HepG2 (cell line): Measurements from ENCODE around the gene ICAM5. TPM values are rescaled to one million over a fixed set of nuclear protein-coding genes. Genes with fewer than 3 reads are reported as not detected.

Experiments used
- DMAP1 ChIP-seq: IDR thresholded peaks from 2 replicates; pipeline ENCODE4 v1.6.1; 2016
- KLF9 ChIP-seq: IDR thresholded peaks from 2 replicates; pipeline ENCODE4 v1.6.1; 2016; ENCODE audit warnings: low read depth
- NR2C2 ChIP-seq: sonication (generic); formaldehyde crosslinking; IDR thresholded peaks from 2 replicates; pipeline ENCODE4 v1.4.0; 2020; ENCODE audit warnings: missing genetic modification reagents, mild to moderate bottlenecking, moderate library complexity, borderline replicate concordance
- SMAD1 ChIP-seq: sonication (generic); formaldehyde crosslinking; IDR thresholded peaks from 2 replicates; pipeline ENCODE4 v1.4.0; 2020; ENCODE audit warnings: missing genetic modification reagents, low read depth, mild to moderate bottlenecking, borderline replicate concordance
- TP53 ChIP-seq: sonication (generic); formaldehyde crosslinking; conservative IDR thresholded peaks from 2 replicates; pipeline ENCODE4 v1.4.0; 2020; ENCODE audit warnings: missing genetic modification reagents
- ZBTB38 ChIP-seq: sonication (generic); formaldehyde crosslinking; IDR thresholded peaks from 2 replicates; pipeline ENCODE4 v1.5.1; 2020; ENCODE audit warnings: mild to moderate bottlenecking, missing genetic modification reagents
- polyA plus RNA-seq, 8 experiments: library from polyadenylated mRNA; depleted of rRNA in 3 of 8; stranded (reverse) in 7 of 8; unstranded in 1 of 8; fragments of >200 nt; fragmentation: Illumina TruSeq in 4 of 8; extraction: Trizol in 4 of 8; gene quantifications; 2 replicates each; pipeline versions ENCODE4 v1.2.1 to v1.2.3, GENCODE V29; 2011 to 2016; ENCODE audit warnings: low read depth in 4 of 8, missing spikeins in 1 of 8, mixed read lengths in 1 of 8; ENCODE audit not compliant: insufficient read depth in 1 of 8
- total RNA-seq, 5 experiments: library from RNA; depleted of rRNA; stranded (reverse); fragments of >200 nt; fragmentation: Illumina TruSeq; extraction: Trizol; gene quantifications; 2 replicates each; pipeline ENCODE4 v1.2.3, GENCODE V29; 2016; ENCODE audit warnings: low read depth in 1 of 5
- TF ChIP-seq, protein P1 (sequence below): sonication (generic); formaldehyde crosslinking; IDR thresholded peaks from 2 replicates; pipeline ENCODE4 v1.5.0; 2020; ENCODE audit warnings: mild to moderate bottlenecking, missing genetic modification reagents
- TF ChIP-seq, protein P2 (sequence below): sonication (generic); formaldehyde crosslinking; IDR thresholded peaks from 2 replicates; pipeline ENCODE4 v1.9.0; 2021; ENCODE audit warnings: missing genetic modification reagents, borderline replicate concordance
- TF ChIP-seq, protein P3 (sequence below): sonication (generic); formaldehyde crosslinking; IDR thresholded peaks from 2 replicates; pipeline ENCODE4 v1.4.0; 2020; ENCODE audit warnings: missing genetic modification reagents, borderline replicate concordance
- TF ChIP-seq, protein P4 (sequence below): sonication (generic); formaldehyde crosslinking; IDR thresholded peaks from 2 replicates; pipeline ENCODE4 v1.8.0; 2022; ENCODE audit warnings: missing genetic modification reagents, mild to moderate bottlenecking, borderline replicate concordance

The ICAM5 gene
- total and polyA plus RNA-seq, 2 of the 13 experiments (the other 11 are each of a cell fraction or from before 2014, with no cell fraction given), result 0.46 to 1.6 TPM

DNA sequence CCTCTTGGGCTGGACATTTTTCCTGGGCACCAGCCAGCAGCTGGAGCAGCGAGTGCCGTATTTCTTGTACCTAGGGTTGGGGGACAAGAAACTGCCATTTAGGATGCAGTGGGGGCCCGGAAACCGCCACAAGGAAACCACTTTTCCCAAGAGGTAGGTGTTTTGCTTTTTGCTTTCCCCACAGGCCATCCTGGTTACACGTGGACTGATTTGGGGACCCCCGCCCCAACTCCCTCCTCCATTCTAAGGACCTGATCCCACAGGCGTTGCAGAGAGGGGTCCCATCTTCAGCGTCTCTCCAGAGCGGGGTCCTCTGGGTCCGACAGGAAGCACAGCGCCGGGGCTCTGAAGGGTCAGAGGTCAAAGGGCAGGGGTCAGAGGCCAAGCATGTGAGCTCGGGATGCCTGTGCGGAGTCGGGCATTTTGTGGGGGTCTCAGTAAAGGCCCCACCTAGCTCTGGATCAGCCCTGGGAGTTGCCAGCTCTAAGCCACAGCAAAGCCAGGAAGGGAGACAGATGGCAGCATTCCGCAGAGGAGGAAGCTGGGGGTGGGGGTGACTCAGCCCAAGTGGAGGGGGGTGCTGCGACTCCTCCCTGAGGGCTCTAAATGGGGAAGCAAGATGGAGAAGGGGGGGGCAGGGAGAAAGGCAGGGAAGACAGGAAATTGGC is 15.5 kb downstream of the ICAM5 start (continued):
- TF ChIP-seq ZBTB38 (no peak), TP53 (CRISPR knock-in tag) (no peak), NR2C2 (CRISPR knock-in tag) (0 out of 2 replicates have a peak, but pooled peaks have one; percentile 20), KLF9 (CRISPR knock-in tag) (no peak), DMAP1 (CRISPR knock-in tag) (no peak), SMAD1 (CRISPR knock-in tag) (no peak)
- TF ChIP-seq, protein P1, sequence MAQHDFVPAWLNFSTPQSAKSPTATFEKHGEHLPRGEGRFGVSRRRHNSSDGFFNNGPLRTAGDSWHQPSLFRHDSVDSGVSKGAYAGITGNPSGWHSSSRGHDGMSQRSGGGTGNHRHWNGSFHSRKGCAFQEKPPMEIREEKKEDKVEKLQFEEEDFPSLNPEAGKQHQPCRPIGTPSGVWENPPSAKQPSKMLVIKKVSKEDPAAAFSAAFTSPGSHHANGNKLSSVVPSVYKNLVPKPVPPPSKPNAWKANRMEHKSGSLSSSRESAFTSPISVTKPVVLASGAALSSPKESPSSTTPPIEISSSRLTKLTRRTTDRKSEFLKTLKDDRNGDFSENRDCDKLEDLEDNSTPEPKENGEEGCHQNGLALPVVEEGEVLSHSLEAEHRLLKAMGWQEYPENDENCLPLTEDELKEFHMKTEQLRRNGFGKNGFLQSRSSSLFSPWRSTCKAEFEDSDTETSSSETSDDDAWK (CRISPR knock-in tag), result no peak
- TF ChIP-seq, protein P2, sequence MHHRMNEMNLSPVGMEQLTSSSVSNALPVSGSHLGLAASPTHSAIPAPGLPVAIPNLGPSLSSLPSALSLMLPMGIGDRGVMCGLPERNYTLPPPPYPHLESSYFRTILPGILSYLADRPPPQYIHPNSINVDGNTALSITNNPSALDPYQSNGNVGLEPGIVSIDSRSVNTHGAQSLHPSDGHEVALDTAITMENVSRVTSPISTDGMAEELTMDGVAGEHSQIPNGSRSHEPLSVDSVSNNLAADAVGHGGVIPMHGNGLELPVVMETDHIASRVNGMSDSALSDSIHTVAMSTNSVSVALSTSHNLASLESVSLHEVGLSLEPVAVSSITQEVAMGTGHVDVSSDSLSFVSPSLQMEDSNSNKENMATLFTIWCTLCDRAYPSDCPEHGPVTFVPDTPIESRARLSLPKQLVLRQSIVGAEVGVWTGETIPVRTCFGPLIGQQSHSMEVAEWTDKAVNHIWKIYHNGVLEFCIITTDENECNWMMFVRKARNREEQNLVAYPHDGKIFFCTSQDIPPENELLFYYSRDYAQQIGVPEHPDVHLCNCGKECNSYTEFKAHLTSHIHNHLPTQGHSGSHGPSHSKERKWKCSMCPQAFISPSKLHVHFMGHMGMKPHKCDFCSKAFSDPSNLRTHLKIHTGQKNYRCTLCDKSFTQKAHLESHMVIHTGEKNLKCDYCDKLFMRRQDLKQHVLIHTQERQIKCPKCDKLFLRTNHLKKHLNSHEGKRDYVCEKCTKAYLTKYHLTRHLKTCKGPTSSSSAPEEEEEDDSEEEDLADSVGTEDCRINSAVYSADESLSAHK, result peak; percentile 97; the same call in 1 of the 2 replicates
- TF ChIP-seq, protein P3, sequence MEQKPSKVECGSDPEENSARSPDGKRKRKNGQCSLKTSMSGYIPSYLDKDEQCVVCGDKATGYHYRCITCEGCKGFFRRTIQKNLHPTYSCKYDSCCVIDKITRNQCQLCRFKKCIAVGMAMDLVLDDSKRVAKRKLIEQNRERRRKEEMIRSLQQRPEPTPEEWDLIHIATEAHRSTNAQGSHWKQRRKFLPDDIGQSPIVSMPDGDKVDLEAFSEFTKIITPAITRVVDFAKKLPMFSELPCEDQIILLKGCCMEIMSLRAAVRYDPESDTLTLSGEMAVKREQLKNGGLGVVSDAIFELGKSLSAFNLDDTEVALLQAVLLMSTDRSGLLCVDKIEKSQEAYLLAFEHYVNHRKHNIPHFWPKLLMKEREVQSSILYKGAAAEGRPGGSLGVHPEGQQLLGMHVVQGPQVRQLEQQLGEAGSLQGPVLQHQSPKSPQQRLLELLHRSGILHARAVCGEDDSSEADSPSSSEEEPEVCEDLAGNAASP (CRISPR knock-in tag), result no peak
- TF ChIP-seq, protein P4, sequence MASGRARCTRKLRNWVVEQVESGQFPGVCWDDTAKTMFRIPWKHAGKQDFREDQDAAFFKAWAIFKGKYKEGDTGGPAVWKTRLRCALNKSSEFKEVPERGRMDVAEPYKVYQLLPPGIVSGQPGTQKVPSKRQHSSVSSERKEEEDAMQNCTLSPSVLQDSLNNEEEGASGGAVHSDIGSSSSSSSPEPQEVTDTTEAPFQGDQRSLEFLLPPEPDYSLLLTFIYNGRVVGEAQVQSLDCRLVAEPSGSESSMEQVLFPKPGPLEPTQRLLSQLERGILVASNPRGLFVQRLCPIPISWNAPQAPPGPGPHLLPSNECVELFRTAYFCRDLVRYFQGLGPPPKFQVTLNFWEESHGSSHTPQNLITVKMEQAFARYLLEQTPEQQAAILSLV (CRISPR knock-in tag), result no peak
